ENCODE measurements around the gene USP35. TPM values are rescaled to one million over a fixed set of nuclear protein-coding genes. Genes with fewer than 3 reads are reported as not detected.

The USP35 gene
- total RNA-seq, 1 experiment from 2014 or later, result 6.0 TPM

DNA sequence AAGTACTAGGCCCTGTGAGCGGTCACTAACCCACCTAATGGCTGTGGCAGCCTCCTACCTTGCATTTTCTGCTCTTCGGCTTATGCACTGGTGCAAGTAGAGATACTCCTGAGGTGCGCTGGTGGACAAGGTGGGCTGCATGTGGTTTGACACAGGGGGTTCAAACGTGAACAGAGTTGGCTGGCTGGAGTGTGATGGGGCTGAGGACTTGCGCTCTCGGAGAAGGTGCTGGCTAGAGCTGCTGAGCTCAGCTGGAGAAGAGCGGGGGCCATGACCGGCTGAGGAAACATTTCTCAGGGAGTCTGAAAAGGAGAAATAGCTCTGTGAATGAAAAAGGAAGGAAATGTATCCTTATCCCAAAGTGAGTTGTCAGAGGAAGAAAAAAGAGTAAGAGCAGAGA is 61.4 kb downstream of the USP35 start:
- Histone ChIP-seq H3K9ac (ENCODE audit: low read length) (no peak overlapping the region), H3K4me1 (ENCODE audit: control insufficient read depth in 1 of 2, insufficient read depth in 2 of 2, low read length in 2 of 2) (peaks cover 0 to 4% of the 10 kb centered on the region in 2 experiments; a peak in 1 of 4 replicates), H3K4me2 (ENCODE audit: low read length) (no peak overlapping the region), H3K27me3 (ENCODE audit: insufficient read depth, low read length) (no peaks in the 10 kb centered on the region), H3K9me3 (ENCODE audit: control insufficient read depth in 1 of 2, insufficient read depth in 1 of 2, low read depth in 1 of 2, low read length in 2 of 2) (no peaks in the 10 kb centered on the region), H3K27ac (ENCODE audit: low read depth, low read length) (no peak overlapping the region), H3K36me3 (ENCODE audit: control insufficient read depth in 1 of 2, insufficient read depth in 2 of 2, low read length in 2 of 2) (no peaks in the 10 kb centered on the region), H4K20me1 (ENCODE audit: insufficient read depth) (no peaks in the 10 kb centered on the region), H2AFZ (ENCODE audit: low read depth, low read length, poor library complexity, severe bottlenecking) (no peak overlapping the region), H3K79me2 (ENCODE audit: insufficient read depth, low read length) (no peaks in the 10 kb centered on the region), H3K4me3 (replicated peaks in 1 of 2; ENCODE audit: low read depth in 1 of 2, low read length in 2 of 2) (no peak overlapping the region), H3K9me2 (ENCODE audit: insufficient read depth) (no peaks in the 10 kb centered on the region)
- BruUV-seq (replicated peaks), result no TSS peak
- no peak for ATAC-seq
- no peak for DNase-seq (ENCODE audit: low read depth, low spot score)
- ChIA-PET CTCF (no interaction called here), POLR2A (no interaction called here), RAD21 (ENCODE audit: low non-redundant PET in 1 of 2, low total read pairs in 2 of 2, uncharacterized antibody in 2 of 2, unreplicated experiment in 2 of 2) (no interaction called here)
- intact Hi-C loops (cut with micrococcal nuclease), result no loop called here
- no peak for TF ChIP-seq YY1 (IDR thresholded peaks at IDR 0.05; ENCODE audit: extremely low read depth, insufficient replicate concordance, low read depth, low read length)
- TF ChIP-seq ZFX (IDR thresholded peaks at IDR 0.05), result no peak
- TF ChIP-seq CBX3 (IDR thresholded peaks at IDR 0.05; ENCODE audit: low read depth), result no peak
- no peak for TF ChIP-seq SRF (IDR thresholded peaks at IDR 0.05; ENCODE audit: low read depth)
- TF ChIP-seq, protein P1, sequence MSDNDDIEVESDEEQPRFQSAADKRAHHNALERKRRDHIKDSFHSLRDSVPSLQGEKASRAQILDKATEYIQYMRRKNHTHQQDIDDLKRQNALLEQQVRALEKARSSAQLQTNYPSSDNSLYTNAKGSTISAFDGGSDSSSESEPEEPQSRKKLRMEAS (IDR thresholded peaks at IDR 0.05), result no peak
- TF ChIP-seq POLR2AphosphoS5 (IDR thresholded peaks at IDR 0.05; ENCODE audit: low read depth, low read length), result no peak
- no peak for TF ChIP-seq CEBPB (IDR thresholded peaks at IDR 0.05; ENCODE audit: low read depth)
- no peak for TF ChIP-seq ZNF274 (IDR thresholded peaks at IDR 0.05; ENCODE audit: low read depth, low read length)
- no peak for TF ChIP-seq EZH2phosphoT487 (IDR thresholded peaks at IDR 0.05; ENCODE audit: borderline replicate concordance)
- TF ChIP-seq RAD21 (IDR thresholded peaks at IDR 0.05; ENCODE audit: low read depth), result no peak
- TF ChIP-seq ELF1 (IDR thresholded peaks at IDR 0.05; ENCODE audit: borderline replicate concordance, low read depth), result no peak
- TF ChIP-seq, protein P2, sequence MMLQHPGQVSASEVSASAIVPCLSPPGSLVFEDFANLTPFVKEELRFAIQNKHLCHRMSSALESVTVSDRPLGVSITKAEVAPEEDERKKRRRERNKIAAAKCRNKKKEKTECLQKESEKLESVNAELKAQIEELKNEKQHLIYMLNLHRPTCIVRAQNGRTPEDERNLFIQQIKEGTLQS (IDR thresholded peaks at IDR 0.05), result no peak
- TF ChIP-seq, protein P3, sequence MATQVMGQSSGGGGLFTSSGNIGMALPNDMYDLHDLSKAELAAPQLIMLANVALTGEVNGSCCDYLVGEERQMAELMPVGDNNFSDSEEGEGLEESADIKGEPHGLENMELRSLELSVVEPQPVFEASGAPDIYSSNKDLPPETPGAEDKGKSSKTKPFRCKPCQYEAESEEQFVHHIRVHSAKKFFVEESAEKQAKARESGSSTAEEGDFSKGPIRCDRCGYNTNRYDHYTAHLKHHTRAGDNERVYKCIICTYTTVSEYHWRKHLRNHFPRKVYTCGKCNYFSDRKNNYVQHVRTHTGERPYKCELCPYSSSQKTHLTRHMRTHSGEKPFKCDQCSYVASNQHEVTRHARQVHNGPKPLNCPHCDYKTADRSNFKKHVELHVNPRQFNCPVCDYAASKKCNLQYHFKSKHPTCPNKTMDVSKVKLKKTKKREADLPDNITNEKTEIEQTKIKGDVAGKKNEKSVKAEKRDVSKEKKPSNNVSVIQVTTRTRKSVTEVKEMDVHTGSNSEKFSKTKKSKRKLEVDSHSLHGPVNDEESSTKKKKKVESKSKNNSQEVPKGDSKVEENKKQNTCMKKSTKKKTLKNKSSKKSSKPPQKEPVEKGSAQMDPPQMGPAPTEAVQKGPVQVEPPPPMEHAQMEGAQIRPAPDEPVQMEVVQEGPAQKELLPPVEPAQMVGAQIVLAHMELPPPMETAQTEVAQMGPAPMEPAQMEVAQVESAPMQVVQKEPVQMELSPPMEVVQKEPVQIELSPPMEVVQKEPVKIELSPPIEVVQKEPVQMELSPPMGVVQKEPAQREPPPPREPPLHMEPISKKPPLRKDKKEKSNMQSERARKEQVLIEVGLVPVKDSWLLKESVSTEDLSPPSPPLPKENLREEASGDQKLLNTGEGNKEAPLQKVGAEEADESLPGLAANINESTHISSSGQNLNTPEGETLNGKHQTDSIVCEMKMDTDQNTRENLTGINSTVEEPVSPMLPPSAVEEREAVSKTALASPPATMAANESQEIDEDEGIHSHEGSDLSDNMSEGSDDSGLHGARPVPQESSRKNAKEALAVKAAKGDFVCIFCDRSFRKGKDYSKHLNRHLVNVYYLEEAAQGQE (IDR thresholded peaks at IDR 0.05; ENCODE audit: low read depth), result no peak
- TF ChIP-seq, protein P4, sequence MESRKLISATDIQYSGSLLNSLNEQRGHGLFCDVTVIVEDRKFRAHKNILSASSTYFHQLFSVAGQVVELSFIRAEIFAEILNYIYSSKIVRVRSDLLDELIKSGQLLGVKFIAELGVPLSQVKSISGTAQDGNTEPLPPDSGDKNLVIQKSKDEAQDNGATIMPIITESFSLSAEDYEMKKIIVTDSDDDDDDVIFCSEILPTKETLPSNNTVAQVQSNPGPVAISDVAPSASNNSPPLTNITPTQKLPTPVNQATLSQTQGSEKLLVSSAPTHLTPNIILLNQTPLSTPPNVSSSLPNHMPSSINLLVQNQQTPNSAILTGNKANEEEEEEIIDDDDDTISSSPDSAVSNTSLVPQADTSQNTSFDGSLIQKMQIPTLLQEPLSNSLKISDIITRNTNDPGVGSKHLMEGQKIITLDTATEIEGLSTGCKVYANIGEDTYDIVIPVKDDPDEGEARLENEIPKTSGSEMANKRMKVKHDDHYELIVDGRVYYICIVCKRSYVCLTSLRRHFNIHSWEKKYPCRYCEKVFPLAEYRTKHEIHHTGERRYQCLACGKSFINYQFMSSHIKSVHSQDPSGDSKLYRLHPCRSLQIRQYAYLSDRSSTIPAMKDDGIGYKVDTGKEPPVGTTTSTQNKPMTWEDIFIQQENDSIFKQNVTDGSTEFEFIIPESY (IDR thresholded peaks at IDR 0.05; ENCODE audit: extremely low read depth, insufficient replicate concordance, low read length), result no peak
- TF ChIP-seq EZH2 (IDR thresholded peaks at IDR 0.05), result no peak
